Erythroblast (primary cell): Measurements from ENCODE around the gene C14orf132.

ENCODE experiments used
- GATA1 ChIP-seq: IDR thresholded peaks from 2 replicates; pipeline ENCODE4 v1.6.1; 2011; ENCODE audit warnings: low read depth, mild to moderate bottlenecking, control low read depth, low read length, moderate library complexity
- POLR2A ChIP-seq: IDR thresholded peaks from 2 replicates; pipeline ENCODE4 v1.6.1; 2011; ENCODE audit warnings: mild to moderate bottlenecking, low read length

DNA sequence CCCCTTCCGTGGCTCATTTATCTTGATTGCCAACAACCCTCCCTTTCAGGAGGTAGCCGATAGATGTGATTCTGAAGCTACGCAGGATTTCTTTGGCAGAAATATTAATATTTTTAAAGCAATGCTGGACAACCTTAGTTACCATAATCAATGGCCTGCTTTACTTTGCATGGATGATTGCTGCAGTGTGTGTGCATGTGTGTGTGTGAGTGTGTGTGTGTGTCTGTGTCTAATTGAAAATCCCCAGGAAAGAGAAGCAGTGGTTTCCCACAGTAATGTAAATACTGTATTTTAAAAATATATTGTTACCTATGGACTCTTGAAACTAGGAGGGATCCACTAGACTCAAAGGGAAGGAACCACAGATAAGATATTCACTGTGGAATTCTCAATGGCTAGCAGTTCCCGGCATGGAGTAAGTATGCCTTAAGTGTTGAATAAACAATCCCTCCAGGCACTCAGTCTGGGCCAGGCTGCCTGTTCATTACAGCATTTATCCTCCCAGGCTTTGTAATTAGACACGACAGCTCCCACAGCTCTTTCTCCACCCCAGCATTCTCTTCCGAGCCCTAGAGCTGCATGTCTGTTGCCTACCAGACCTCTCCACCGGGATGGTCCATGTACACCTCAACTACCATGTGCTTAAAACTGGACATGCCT is 22.5 kb upstream of the C14orf132 start:
- TF ChIP-seq POLR2A (no peak), GATA1 (no peak)
